Subcutaneous adipose tissue (tissue), 4 donors: Measurements from ENCODE around the gene TUT1. TPM values are rescaled to one million over a fixed set of nuclear protein-coding genes. Genes with fewer than 3 reads are reported as not detected.

Source experiments
- CTCF ChIP-seq: fragments of 450-650 bp; IDR thresholded peaks from one replicate; pipeline ENCODE4 v1.5.1; 2016; ENCODE audit warnings: low read depth, mild to moderate bottlenecking, control low read depth, antibody characterized with exemption, moderate library complexity
- total RNA-seq, 4 donors: library from RNA; depleted of rRNA; stranded (reverse); fragments of >200 nt; gene quantifications; one replicate each; pipeline ENCODE4 v1.1.0, GENCODE V29; 2016

TUT1 gene
- total RNA-seq, 4 donors from 2014 or later: 3.4 to 13.4 (median 7.9) TPM

GRCh38 chr11:62546244-62546928, 44.9 kb downstream of the TUT1 start, which contains the start of gene AHNAK:
Gene AHNAK, minus strand, starts transcription at chr11:62546806. Its CDS starts 10,708 bp downstream, at chr11:62536098.
- TF ChIP-seq CTCF: no peak

- TF ChIP-seq CTCF: no peak
Measured at GRCh38 chr11:62545437-62546243, 45.7 kb downstream of the TUT1 start.

GRCh38 chr11:62544581-62545436, 46.5 kb downstream of the TUT1 start:
- no peak for TF ChIP-seq CTCF

GRCh38 chr11:62543680-62544444, 47.5 kb downstream of the TUT1 start:
- no peak for TF ChIP-seq CTCF

GRCh38 chr11:62542750-62543567, 48.4 kb downstream of the TUT1 start:
- TF ChIP-seq CTCF: no peak

GRCh38 chr11:62542111-62542745, 49.1 kb downstream of the TUT1 start:
- TF ChIP-seq CTCF: no peak
